Activated naive CD4-positive, alpha-beta T cell treated with anti-CD3 and anti-CD28 coated beads, Interleukin-2, amount 10 ng/mL, durations not matched to agents 7 days and 5 days (primary cell): ENCODE measurements around the gene SRSF4.
"Not testable (repeated sequence)": the region's sequence is repeated elsewhere in the genome, so short reads cannot be mapped to it uniquely, and the experiment has no call there.

Experiments
- CTCF ChIA-PET: fragments of 350-600 bp; sonication (Branson Sonifier 250); formaldehyde crosslinking; loops from one replicate; lab custom pipeline; 2021; ENCODE audit warnings: antibody characterized with exemption; lab: Charles Lee
- DNase-seq: peaks from one replicate; pipeline ENCODE4 v3.0.0-alpha.2; 2020
- H3K27ac Mint-ChIP-seq: one replicate; pipeline ENCODE4 v1.8.0; 2021; ENCODE audit warnings: mild to moderate bottlenecking, moderate library complexity, mixed read lengths
- H3K27me3 Mint-ChIP-seq: one replicate; pipeline ENCODE4 v1.8.0; 2021; ENCODE audit warnings: mild to moderate bottlenecking, mixed read lengths
- H3K36me3 Mint-ChIP-seq: one replicate; pipeline ENCODE4 v1.8.0; 2021; ENCODE audit warnings: mixed read lengths
- H3K4me1 Mint-ChIP-seq: one replicate; pipeline ENCODE4 v1.8.0; 2021; ENCODE audit warnings: mixed read lengths
- H3K4me3 Mint-ChIP-seq: one replicate; pipeline ENCODE4 v1.8.0; 2021; ENCODE audit warnings: mild to moderate bottlenecking, moderate library complexity, mixed read lengths
- H3K9me3 Mint-ChIP-seq: one replicate; pipeline ENCODE4 v1.8.0; 2021; ENCODE audit warnings: mixed read lengths

The SRSF4 gene

GRCh38 chr1:29142714-29143113 lies 39.0 kb downstream of the SRSF4 start:
- Mint-ChIP-seq H3K4me1 (no peaks in the 10 kb centered on the region), H3K9me3 (no peaks in the 10 kb centered on the region), H3K27me3 (peaks cover 4% of the 10 kb centered on the region), H3K4me3 (no peak overlapping the region), H3K27ac (no peak overlapping the region), H3K36me3 (peaks cover 35% of the 10 kb centered on the region)
- CTCF ChIA-PET, result no interaction called here
- no peak for DNase-seq

DNA sequence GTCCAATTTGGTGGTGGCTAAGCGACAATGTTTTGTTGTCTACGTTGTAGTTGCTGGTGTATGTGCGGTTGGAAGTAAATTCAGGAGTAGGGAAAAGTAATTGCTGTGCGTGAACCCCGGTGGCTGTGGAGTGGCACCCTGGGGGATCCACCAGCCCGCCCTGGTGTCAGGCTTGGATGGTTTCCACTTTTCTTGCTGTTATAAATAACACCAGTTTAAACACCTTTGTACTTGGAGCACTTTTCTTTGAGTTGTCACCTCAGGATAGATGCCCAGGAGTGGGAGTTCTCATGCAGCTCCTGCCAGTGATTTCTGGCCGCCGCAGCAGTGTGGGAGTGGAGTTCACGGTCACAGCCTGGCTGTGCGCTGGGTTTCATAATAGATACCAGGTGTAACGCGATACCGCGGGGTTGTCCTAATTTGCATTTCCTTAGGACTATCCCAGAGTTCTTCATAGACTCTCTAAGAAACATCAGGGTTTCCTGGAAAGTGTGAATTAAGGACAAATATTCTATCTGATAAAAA lies 45.2 kb downstream of the SRSF4 start:
- CTCF ChIA-PET, result interaction anchor here (1.0 kb wide), 1 partner anchor 14 kb away, joined by 3 read pairs; no protein-coding TSS in a partner anchor
- Mint-ChIP-seq H3K27me3 (peaks cover 57% of the 10 kb centered on the region), H3K4me1 (peaks cover 9% of the 10 kb centered on the region), H3K27ac (no peak overlapping the region), H3K4me3 (no peak overlapping the region), H3K9me3 (no peaks in the 10 kb centered on the region), H3K36me3 (no peaks in the 10 kb centered on the region)
- no peak for DNase-seq

- CTCF ChIA-PET, result interaction anchor here (1.4 kb wide), 1 partner anchor 67 kb away, joined by 4 read pairs; no protein-coding TSS in a partner anchor
- Mint-ChIP-seq H3K36me3 (no peaks in the 10 kb centered on the region), H3K4me1 (peaks cover 9% of the 10 kb centered on the region), H3K4me3 (no peak overlapping the region), H3K9me3 (no peaks in the 10 kb centered on the region), H3K27ac (no peak overlapping the region), H3K27me3 (peaks cover 67% of the 10 kb centered on the region)
- DNase-seq, result no peak
Observed at GRCh38 chr1:29134695-29135028, 47.0 kb downstream of the SRSF4 start.

- CTCF ChIA-PET, result interaction anchor here (1.4 kb wide), 1 partner anchor 68 kb away, joined by 4 read pairs; no protein-coding TSS in a partner anchor
Observed at GRCh38 chr1:29133861-29134694, 47.6 kb downstream of the SRSF4 start.

DNA sequence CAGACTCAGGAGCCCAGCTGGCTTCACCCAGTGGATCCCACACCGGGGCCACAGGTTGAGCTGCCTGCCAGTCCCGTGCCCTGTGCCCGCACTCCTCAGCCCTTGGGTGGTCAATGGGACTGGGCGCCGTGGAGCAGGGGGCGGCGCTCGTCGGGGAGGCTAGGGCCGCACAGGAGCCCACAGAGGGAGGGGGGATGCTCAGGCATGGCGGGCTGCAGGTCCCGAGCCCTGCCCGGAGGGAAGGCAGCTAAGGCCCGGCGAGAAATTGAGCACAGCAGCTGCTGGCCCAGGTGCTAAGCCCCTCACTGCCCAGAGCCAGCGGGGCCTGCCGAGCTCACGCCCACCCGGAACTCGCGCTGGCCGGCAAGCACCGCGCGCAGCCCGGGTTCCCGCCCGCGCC lies 50.6 kb downstream of the SRSF4 start:
- CTCF ChIA-PET, result not testable (repeated sequence)

More at GRCh38 chr1:29133861-29134694, 47.6 kb downstream of the SRSF4 start:
- no peak for DNase-seq
- H3K4me3 Mint-ChIP-seq, result no peak overlapping the region
- no peaks in the 10 kb centered on the region for H3K36me3 Mint-ChIP-seq
- no peaks in the 10 kb centered on the region for H3K9me3 Mint-ChIP-seq
- H3K27ac Mint-ChIP-seq, result no peak overlapping the region
- H3K4me1 Mint-ChIP-seq, result peaks cover 9% of the 10 kb centered on the region
- peaks cover 73% of the 10 kb centered on the region for H3K27me3 Mint-ChIP-seq

GRCh38 chr1:29129916-29130315 lies 51.8 kb downstream of the SRSF4 start:
- CTCF ChIA-PET, result no interaction called here

More for the DNA sequence above, 50.6 kb downstream of the SRSF4 start:
- H3K4me3 Mint-ChIP-seq, DNase-seq, H3K9me3 Mint-ChIP-seq, H3K4me1 Mint-ChIP-seq, H3K36me3 Mint-ChIP-seq, H3K27ac Mint-ChIP-seq: not testable (repeated sequence)
- peaks cover 92% of the 10 kb centered on the region for H3K27me3 Mint-ChIP-seq

DNA sequence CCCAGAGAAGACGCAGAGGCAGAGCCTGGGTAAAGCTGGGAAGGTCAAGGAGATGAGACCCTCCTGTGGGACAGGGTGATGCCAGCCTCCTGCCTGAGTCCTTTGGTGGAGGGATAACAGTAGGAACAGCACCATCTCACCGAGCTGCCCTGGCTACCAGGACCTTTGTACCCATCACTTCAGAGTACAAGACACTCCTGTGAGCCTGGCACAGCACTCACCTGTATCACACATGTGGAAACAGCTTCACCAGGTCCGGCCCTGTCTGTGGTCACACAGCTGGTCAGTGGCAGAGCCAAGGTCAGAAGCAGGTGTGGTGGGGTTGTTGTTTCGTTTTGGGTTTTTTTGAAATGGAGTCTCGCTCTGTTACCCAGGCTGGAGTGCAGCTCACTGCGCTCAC lies 53.0 kb downstream of the SRSF4 start:
- H3K36me3 Mint-ChIP-seq, result no peaks in the 10 kb centered on the region
- no peaks in the 10 kb centered on the region for H3K9me3 Mint-ChIP-seq
- DNase-seq, result no peak
- CTCF ChIA-PET, result interaction anchor here (1.0 kb wide), 2 partner anchors 10 to 74 kb away, joined by 3 read pairs; no protein-coding TSS in a partner anchor
- peaks cover 12% of the 10 kb centered on the region for H3K4me1 Mint-ChIP-seq
- H3K27ac Mint-ChIP-seq, result no peak overlapping the region
- H3K4me3 Mint-ChIP-seq, result no peak overlapping the region
- H3K27me3 Mint-ChIP-seq, result peaks cover 91% of the 10 kb centered on the region

More at GRCh38 chr1:29129916-29130315, 51.8 kb downstream of the SRSF4 start:
- DNase-seq, result no peak
- no peak overlapping the region for H3K27ac Mint-ChIP-seq
- no peak overlapping the region for H3K4me3 Mint-ChIP-seq
- H3K36me3 Mint-ChIP-seq, result no peaks in the 10 kb centered on the region
- H3K9me3 Mint-ChIP-seq, result no peaks in the 10 kb centered on the region
- peaks cover 92% of the 10 kb centered on the region for H3K27me3 Mint-ChIP-seq
- peaks cover 17% of the 10 kb centered on the region for H3K4me1 Mint-ChIP-seq

- Mint-ChIP-seq H3K27me3 (peaks cover 90% of the 10 kb centered on the region), H3K36me3 (no peaks in the 10 kb centered on the region), H3K4me1 (peaks cover 14% of the 10 kb centered on the region), H3K4me3 (peak overlapping the region; percentile 69), H3K27ac (no peak overlapping the region), H3K9me3 (no peaks in the 10 kb centered on the region)
- CTCF ChIA-PET, result interaction anchor here (1.3 kb wide), 1 partner anchor 71 kb away, joined by 3 read pairs; no protein-coding TSS in a partner anchor
- no peak for DNase-seq
Observed at GRCh38 chr1:29126198-29126597, 55.5 kb downstream of the SRSF4 start.

GRCh38 chr1:29125788-29126187 lies 55.9 kb downstream of the SRSF4 start:
- no peak overlapping the region for H3K27ac Mint-ChIP-seq
- CTCF ChIA-PET, result interaction anchor here (1.3 kb wide), 1 partner anchor 72 kb away, joined by 3 read pairs; no protein-coding TSS in a partner anchor
- no peaks in the 10 kb centered on the region for H3K9me3 Mint-ChIP-seq
- H3K36me3 Mint-ChIP-seq, result no peaks in the 10 kb centered on the region
- H3K27me3 Mint-ChIP-seq, result peaks cover 94% of the 10 kb centered on the region
- DNase-seq, result no peak
- peak overlapping the region; percentile 69 for H3K4me3 Mint-ChIP-seq
- H3K4me1 Mint-ChIP-seq, result peaks cover 14% of the 10 kb centered on the region

DNA sequence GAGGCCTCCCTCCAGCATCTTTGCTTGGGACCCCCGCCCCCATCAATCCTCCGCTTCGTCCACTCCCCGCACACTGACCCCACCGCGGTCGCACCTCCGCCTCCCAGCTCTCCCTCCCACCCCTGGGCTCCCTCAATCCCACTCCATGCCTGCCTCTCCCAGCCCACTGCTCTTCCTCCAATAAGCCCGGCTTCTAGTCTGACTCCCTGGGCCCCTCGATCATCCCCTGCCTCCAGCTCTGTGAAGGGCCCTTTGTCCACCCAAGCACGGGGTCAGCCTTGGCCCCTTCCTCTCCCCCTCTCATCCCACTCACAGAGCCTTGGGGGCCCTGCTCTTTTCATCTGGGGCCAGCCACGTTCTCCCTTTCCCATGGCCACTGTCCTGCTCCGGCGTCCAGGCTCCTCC lies 56.5 kb downstream of the SRSF4 start:
- Mint-ChIP-seq H3K4me3 (peak overlapping the region; percentile 69), H3K27ac (no peak overlapping the region), H3K4me1 (peaks cover 14% of the 10 kb centered on the region), H3K9me3 (no peaks in the 10 kb centered on the region), H3K36me3 (no peaks in the 10 kb centered on the region), H3K27me3 (peaks cover 94% of the 10 kb centered on the region)
- no peak for DNase-seq
- CTCF ChIA-PET, result interaction anchor here (1.2 kb wide), 1 partner anchor 241 kb away, joined by 4 read pairs; no protein-coding TSS in a partner anchor

- H3K27me3 Mint-ChIP-seq, result peaks cover 90% of the 10 kb centered on the region
- H3K9me3 Mint-ChIP-seq, result no peaks in the 10 kb centered on the region
- H3K4me1 Mint-ChIP-seq, result peaks cover 14% of the 10 kb centered on the region
- H3K36me3 Mint-ChIP-seq, result peaks cover 2% of the 10 kb centered on the region
- peak overlapping the region; percentile 69 for H3K4me3 Mint-ChIP-seq
- DNase-seq, result peak; percentile 77
- CTCF ChIA-PET, result interaction anchor here (0.8 to 1.5 kb wide), 6 partner anchors 57 to 246 kb away, joined by 3 to 6 read pairs (median 4); partner anchors contain the start of gene SRSF4
- no peak overlapping the region for H3K27ac Mint-ChIP-seq
Observed at GRCh38 chr1:29124366-29125236, 57.1 kb downstream of the SRSF4 start.

GRCh38 chr1:29123887-29124365 lies 57.8 kb downstream of the SRSF4 start, which contains the start of gene TMEM200B:
Gene TMEM200B, minus strand, starts transcription at chr1:29123903. Its CDS starts 2,075 bp downstream, at chr1:29121828.
- CTCF ChIA-PET, result interaction anchor here (0.8 to 1.5 kb wide), 6 partner anchors 58 to 245 kb away, joined by 3 to 6 read pairs (median 4); partner anchors contain the start of gene SRSF4
- Mint-ChIP-seq H3K4me3 (peak within 1 kb of the TSS; percentile 67), H3K4me1 (peaks cover 14% of the 10 kb centered on the region), H3K27me3 (peaks cover 84% of the 10 kb centered on the region), H3K36me3 (peaks cover 5% of the 10 kb centered on the region), H3K9me3 (no peaks in the 10 kb centered on the region), H3K27ac (no peak within 1 kb of the TSS)
- DNase-seq, result no peak

- Mint-ChIP-seq H3K4me1 (peaks cover 14% of the 10 kb centered on the region), H3K27ac (no peak overlapping the region), H3K4me3 (peak overlapping the region; percentile 56), H3K36me3 (peaks cover 10% of the 10 kb centered on the region), H3K9me3 (no peaks in the 10 kb centered on the region), H3K27me3 (peaks cover 82% of the 10 kb centered on the region)
- CTCF ChIA-PET, result interaction anchor here (1.1 to 2.8 kb wide), 3 partner anchors 74 to 78 kb away, joined by 3 to 11 read pairs (median 6); no protein-coding TSS in a partner anchor
- DNase-seq, result peak; percentile 46
Observed at GRCh38 chr1:29123053-29123886, 58.4 kb downstream of the SRSF4 start.
